GM19193 (cell line): ENCODE measurements around the gene AGER.

Experiments used
- POLR2A ChIP-seq: IDR thresholded peaks from 4 replicates; pipeline ENCODE4 v1.6.1; 2011; ENCODE audit not compliant: insufficient read depth, insufficient read length; ENCODE audit errors: extremely low read depth

Gene AGER

GRCh38 chr6:32179766-32180405, 4.2 kb downstream of the AGER start:
- TF ChIP-seq POLR2A, result no peak

- peak; percentile 7 for TF ChIP-seq POLR2A
Observed at GRCh38 chr6:32178547-32179440, 5.3 kb downstream of the AGER start.

GRCh38 chr6:32177788-32178546, 6.1 kb downstream of the AGER start, which contains the start of gene RNF5:
Gene RNF5, plus strand, starts transcription at chr6:32178405. Its CDS starts 107 bp downstream, at chr6:32178512.
- TF ChIP-seq POLR2A, result peak; percentile 22

- TF ChIP-seq POLR2A, result peak; percentile 47
Observed at GRCh38 chr6:32177183-32177787, 6.8 kb downstream of the AGER start.

- no peak for TF ChIP-seq POLR2A
Observed at GRCh38 chr6:32176476-32177182, 7.4 kb downstream of the AGER start.

- peak; percentile 71 for TF ChIP-seq POLR2A
Observed at GRCh38 chr6:32175711-32176475, 8.2 kb downstream of the AGER start, which contains the start of gene AGPAT1. Gene AGPAT1, minus strand, starts transcription at chr6:32176084. Its CDS starts 4,588 bp downstream, at chr6:32171496.

- TF ChIP-seq POLR2A, result no peak
Observed at GRCh38 chr6:32175322-32175710, 8.7 kb downstream of the AGER start.

- TF ChIP-seq POLR2A, result no peak
Observed at GRCh38 chr6:32174416-32174815, 9.6 kb downstream of the AGER start.

GRCh38 chr6:32173051-32173727, 10.9 kb downstream of the AGER start:
- no peak for TF ChIP-seq POLR2A

GRCh38 chr6:32171234-32171633, 12.8 kb downstream of the AGER start:
- TF ChIP-seq POLR2A, result no peak

GRCh38 chr6:32170294-32170693, 13.8 kb downstream of the AGER start:
- no peak for TF ChIP-seq POLR2A

- no peak for TF ChIP-seq POLR2A
Observed at GRCh38 chr6:32168807-32169591, 15.1 kb downstream of the AGER start.
